Fibroblast of pulmonary artery (primary cell): ENCODE data around the gene RPA3.
A peak's percentile ranks its signal among the peaks of the same experiment; 100 is the strongest.

Experiments
- DNase-seq: peaks from one replicate; pipeline ENCODE4 v3.0.0-alpha.2; 2010; ENCODE audit warnings: low read depth
- H3K4me3 ChIP-seq: replicated peaks from 2 replicates; pipeline ENCODE4 v1.5.1; 2011; ENCODE audit warnings: low read depth, mild to moderate bottlenecking, control low read depth, low read length, moderate library complexity
- TF ChIP-seq, protein P1 (sequence below): IDR thresholded peaks from 2 replicates; pipeline ENCODE4 v1.5.1; 2011; ENCODE audit warnings: mild to moderate bottlenecking, control low read depth, low read length, inconsistent platforms; ENCODE audit errors: missing control alignments

RPA3 gene

DNA sequence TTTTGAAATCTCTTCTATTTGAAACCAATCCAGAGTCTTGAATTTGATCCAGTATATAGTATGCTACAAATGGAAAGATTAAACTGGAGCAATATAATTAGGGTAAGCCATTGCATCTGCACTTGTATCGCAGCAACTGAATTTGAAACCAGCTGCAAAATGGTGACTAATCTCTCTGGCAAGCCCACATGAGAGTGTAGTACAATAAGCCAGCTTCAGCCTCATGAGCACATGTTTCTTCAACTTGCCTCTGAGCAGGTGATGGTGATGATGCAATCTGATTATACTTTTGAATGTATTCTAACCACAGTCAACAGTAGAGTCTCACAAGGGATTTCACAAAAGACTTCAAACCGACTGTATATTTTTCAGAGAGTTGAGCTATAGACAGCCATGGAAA, 829 bp upstream of the RPA3 start:
- TF ChIP-seq, protein P1, sequence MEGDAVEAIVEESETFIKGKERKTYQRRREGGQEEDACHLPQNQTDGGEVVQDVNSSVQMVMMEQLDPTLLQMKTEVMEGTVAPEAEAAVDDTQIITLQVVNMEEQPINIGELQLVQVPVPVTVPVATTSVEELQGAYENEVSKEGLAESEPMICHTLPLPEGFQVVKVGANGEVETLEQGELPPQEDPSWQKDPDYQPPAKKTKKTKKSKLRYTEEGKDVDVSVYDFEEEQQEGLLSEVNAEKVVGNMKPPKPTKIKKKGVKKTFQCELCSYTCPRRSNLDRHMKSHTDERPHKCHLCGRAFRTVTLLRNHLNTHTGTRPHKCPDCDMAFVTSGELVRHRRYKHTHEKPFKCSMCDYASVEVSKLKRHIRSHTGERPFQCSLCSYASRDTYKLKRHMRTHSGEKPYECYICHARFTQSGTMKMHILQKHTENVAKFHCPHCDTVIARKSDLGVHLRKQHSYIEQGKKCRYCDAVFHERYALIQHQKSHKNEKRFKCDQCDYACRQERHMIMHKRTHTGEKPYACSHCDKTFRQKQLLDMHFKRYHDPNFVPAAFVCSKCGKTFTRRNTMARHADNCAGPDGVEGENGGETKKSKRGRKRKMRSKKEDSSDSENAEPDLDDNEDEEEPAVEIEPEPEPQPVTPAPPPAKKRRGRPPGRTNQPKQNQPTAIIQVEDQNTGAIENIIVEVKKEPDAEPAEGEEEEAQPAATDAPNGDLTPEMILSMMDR: no peak
- DNase-seq: peak; percentile 93
- H3K4me3 ChIP-seq: no peak overlapping the region

DNA sequence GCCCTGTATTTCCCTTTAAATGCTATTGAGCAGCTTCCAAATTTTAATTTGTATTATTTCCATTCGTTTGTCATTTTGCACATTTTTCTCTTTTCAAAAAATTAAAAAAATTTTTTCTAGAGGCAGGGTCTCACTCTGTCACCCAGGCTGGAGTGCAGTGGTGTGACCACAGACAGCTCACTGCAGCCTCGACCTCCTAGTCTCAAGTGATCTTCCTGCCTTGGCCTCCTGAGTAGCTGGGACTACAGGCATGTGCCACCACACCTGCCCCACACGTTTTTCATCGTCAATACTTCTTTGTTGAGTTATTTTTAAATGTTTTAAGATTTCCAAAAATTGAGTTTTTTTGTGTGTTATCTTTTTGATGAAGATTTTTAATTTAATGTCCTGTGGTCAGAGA, 4.7 kb downstream of the RPA3 start:
- H3K4me3 ChIP-seq: no peak overlapping the region
- DNase-seq: no peak
- TF ChIP-seq, protein P1: no peak

DNA sequence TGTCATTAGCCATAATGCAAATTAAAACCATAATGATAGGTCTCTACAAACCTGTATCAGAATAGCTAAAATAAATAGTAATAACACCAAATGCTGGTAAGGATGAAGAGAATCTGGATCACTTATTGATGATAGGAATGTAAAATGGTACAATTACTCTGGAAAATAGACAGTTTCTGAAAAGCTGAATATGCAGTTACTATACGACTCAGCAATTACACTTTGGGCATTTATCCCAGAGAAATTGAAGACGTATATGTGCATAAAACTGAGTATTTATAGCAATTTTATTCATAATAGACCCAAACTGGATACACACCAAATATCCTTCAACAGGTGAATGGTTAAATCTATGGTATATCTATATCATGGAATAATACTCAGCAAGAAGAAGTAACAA, 7.9 kb downstream of the RPA3 start:
- no peak overlapping the region for H3K4me3 ChIP-seq
- DNase-seq: no peak
- TF ChIP-seq, protein P1: no peak

DNA sequence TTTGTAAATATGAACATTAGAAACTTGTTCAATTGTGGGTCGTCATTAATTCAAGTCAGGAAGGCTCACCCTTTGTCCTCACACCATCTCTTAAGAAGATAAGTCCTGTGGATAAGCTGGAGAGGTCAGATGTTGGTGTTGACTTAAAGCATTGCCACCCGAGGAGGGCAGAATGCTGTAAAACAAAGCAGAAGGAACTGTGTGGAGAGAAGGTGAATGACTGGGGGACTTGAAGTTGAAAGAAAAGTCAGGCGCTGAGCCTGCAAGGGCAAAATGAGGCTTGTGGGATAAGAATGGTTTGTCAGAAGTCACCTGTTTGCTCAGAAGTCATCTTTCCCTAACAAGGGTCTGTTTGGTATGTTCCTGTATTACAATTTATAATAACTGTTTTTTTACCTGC, 9.1 kb downstream of the RPA3 start:
- no peak for DNase-seq
- TF ChIP-seq, protein P1: no peak
- no peak overlapping the region for H3K4me3 ChIP-seq

DNA sequence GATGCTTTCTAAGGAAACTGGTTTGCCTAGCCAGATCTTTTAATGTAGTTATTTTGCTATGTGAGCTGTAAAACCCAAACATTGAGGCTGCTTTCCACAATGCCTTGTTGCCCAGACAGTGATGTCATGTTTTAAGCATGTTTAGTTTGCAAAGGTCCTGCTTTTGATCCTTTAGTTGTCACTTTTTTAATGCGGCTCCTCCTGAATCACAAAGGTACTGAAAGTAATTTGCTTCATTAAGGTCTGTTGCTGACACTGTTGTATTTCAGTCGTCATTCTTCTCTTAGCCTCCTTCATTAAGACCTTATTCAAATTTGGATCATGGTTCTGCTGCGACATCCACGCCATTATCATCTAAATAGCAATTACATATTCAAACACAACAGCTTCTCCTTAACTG, 10.6 kb downstream of the RPA3 start:
- no peak overlapping the region for H3K4me3 ChIP-seq
- TF ChIP-seq, protein P1: no peak
- DNase-seq: peak; percentile 29

DNA sequence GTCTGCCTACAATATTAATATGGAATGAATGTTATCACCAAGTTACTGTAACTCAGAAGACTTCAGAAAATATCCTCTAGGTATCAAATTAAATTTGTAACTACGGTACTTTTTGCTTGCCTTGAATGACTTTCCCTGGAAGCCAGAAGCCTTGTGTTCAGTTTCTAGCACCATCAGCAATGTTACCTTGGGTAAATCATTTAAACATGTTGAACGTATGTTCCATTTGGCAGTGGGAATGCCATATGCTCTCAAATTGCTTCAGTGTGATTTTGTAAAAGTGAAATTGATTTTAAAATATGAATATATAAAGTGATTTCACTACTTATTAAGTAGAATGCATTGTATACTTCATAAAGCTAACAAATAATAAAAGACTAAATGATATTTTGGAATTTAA, 11.2 kb downstream of the RPA3 start:
- TF ChIP-seq, protein P1: no peak
- H3K4me3 ChIP-seq: no peak overlapping the region
- no peak for DNase-seq

DNA sequence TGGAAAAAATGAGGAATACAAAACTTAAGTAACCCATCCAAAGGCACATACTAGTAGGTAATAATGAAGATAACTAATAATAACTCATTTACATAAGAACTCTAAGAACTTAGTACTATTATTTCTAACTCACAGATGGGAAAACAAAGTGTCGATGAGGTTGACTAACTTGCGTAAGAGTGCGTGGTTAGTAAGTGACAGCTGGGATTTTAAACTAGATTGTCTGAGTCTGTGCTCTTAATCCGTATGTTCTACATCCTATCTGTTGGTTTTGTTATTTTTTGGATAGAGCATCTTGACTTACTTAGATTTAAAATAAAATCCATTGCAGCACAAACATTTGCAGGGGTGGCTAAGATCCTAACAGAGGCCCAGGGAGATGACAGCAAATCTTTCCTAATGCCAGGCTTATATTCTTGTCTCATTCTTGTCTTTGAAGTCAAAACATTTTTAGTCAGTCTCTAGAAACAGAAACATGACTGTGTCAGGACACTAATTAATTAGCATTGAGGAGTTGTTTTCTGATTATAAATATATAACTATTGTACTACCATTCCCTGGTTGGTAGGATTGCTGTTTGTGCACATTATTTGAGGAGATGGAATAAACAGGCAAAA, 11.7 kb downstream of the RPA3 start:
- no peak overlapping the region for H3K4me3 ChIP-seq
- TF ChIP-seq, protein P1: no peak

More for the DNA sequence above, 11.7 kb downstream of the RPA3 start:
- no peak for DNase-seq
